Measurements from ENCODE around the gene ADSL. TPM values are rescaled to one million over a fixed set of nuclear protein-coding genes. Genes with fewer than 3 reads are reported as not detected.

Gene ADSL
- total and polyA plus RNA-seq, 9 of the 15 experiments (the other 6 are each of a cell fraction or from before 2014, with no cell fraction given): 112 to 322 (median 146) TPM

GRCh38 chr22:40328546-40329456 lies 17.5 kb upstream of the ADSL start (continued):
- TF ChIP-seq ATF1 (CRISPR knock-in tag; IDR thresholded peaks at IDR 0.05) (no peak), ATF1 (tag; IDR thresholded peaks at IDR 0.05) (peak; percentile 41), VEZF1 (CRISPR knock-in tag; IDR thresholded peaks at IDR 0.05) (peak; percentile 57; the same call in 1 of the 2 replicates), ZFP91 (CRISPR knock-in tag; IDR thresholded peaks at IDR 0.05) (no peak), MED1 (CRISPR knock-in tag; IDR thresholded peaks at IDR 0.05; ENCODE audit: borderline replicate concordance) (no peak), CCNT2 (IDR thresholded peaks at IDR 0.05; ENCODE audit: borderline replicate concordance, extremely low read depth, insufficient read length, low read depth, low read length) (peak; percentile 98), JUN (IDR thresholded peaks at IDR 0.05; ENCODE audit: borderline replicate concordance, low read depth, low read length) (no peak), JUN (CRISPR knock-in tag; IDR thresholded peaks at IDR 0.05; ENCODE audit: borderline replicate concordance) (no peak), HMG20B (CRISPR knock-in tag; IDR thresholded peaks at IDR 0.05) (no peak), ZBTB40 (IDR thresholded peaks at IDR 0.05) (no peak), ZBTB40 (CRISPR knock-in tag; IDR thresholded peaks at IDR 0.05) (no peak), GATAD2A (IDR thresholded peaks at IDR 0.05) (no peak), CGGBP1 (CRISPR knock-in tag; IDR thresholded peaks at IDR 0.05) (no peak), ELF1 (tag; IDR thresholded peaks at IDR 0.05) (no peak), ETV5 (CRISPR knock-in tag; IDR thresholded peaks at IDR 0.05; ENCODE audit: low read depth) (no peak), ZNF316 (IDR thresholded peaks at IDR 0.05) (no peak)

Data from K562 (cell line).